ENCODE results near the gene DLGAP4. TPM values are rescaled to one million over a fixed set of nuclear protein-coding genes. Genes with fewer than 3 reads are reported as not detected.

Gene DLGAP4
- total and polyA plus RNA-seq, 2 of the 8 experiments (the other 6 are each of a cell fraction or from before 2014, with no cell fraction given) = 41.2 to 57.2 TPM

DNA sequence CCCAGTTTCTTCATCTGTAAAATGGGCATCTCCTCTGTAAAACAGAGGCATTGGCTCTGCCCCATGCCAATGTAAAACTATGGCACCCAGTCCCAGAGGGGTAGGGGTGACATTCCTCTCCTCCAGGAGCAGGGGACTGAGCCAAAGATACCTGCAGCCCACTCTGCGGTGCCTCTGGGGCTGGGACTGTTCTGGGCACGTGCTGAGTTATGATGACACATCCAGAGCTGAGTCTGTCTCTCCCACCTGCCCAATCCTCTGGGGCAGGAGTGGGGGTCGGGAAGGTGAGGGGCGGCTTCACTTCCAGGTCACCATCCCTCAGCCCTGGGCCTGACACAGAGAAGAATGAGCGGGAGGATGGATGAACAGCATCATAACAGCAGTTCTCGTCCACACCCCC lies 40.0 kb upstream of the DLGAP4 start:
- H4K8ac ChIP-seq (ENCODE audit: extremely low read depth, insufficient read depth, low read length) = no peak overlapping the region
- no peak overlapping the region for H3K9ac ChIP-seq (replicated peaks in 1 of 4; ENCODE audit: extremely low read depth in 1 of 4, low read depth in 3 of 4, low read length in 3 of 4)
- H3K79me1 ChIP-seq (ENCODE audit: low read depth, low read length) = no peaks in the 10 kb centered on the region
- no peak overlapping the region for H2BK120ac ChIP-seq (replicated peaks; ENCODE audit: low read depth, low read length)
- 85% methylated on average over 6 of the region's 6 CpGs; no CpG with 5 or more reads in 1 of the 2 experiments for WGBS, 2 experiments (ENCODE audit: extremely low coverage in 1 of 2, insufficient coverage in 1 of 2, insufficient read length in 1 of 2, insufficient replicate concordance in 2 of 2, low coverage in 1 of 2, low lambda C conversion rate in 2 of 2, missing lambda C conversion rate in 1 of 2)
- H3K18ac ChIP-seq (ENCODE audit: extremely low read depth, low read length) = no peak overlapping the region
- H3K4me2 ChIP-seq (ENCODE audit: insufficient read depth in 1 of 2, low read depth in 2 of 2, low read length in 2 of 2) = no peak overlapping the region
- no peak overlapping the region for H2BK20ac ChIP-seq (ENCODE audit: low read length)
- no peak overlapping the region for H3K4me3 ChIP-seq (ENCODE audit: extremely low read depth in 1 of 4, insufficient read depth in 2 of 4, low read depth in 3 of 4, low read length in 4 of 4)
- no peak for TF ChIP-seq SP1 (IDR thresholded peaks at IDR 0.05; ENCODE audit: low read depth, low read length)
- H4K5ac ChIP-seq (ENCODE audit: insufficient read length, low read depth, low read length) = no peak overlapping the region
- CTCF ChIA-PET (ENCODE audit: partially characterized antibody) = interaction anchor here (0.7 to 2.0 kb wide), 4 partner anchors 50 to 133 kb away, joined by 3 to 7 read pairs (median 6); no protein-coding TSS in a partner anchor
- no peak overlapping the region for H2BK12ac ChIP-seq (ENCODE audit: low read depth, low read length)
- no peak overlapping the region for H4K91ac ChIP-seq (replicated peaks; ENCODE audit: insufficient read length, low read length)
- H3K23ac ChIP-seq (ENCODE audit: insufficient read length) = no peak overlapping the region
- no peaks in the 10 kb centered on the region for H3K23me2 ChIP-seq (ENCODE audit: low read depth, low read length)
- H2BK15ac ChIP-seq (ENCODE audit: low read length) = no peak overlapping the region
- H3K27me3 ChIP-seq (replicated peaks in 1 of 4; ENCODE audit: control insufficient read depth in 3 of 4, extremely low read depth in 1 of 4, insufficient read depth in 3 of 4, low read length in 3 of 4) = no peaks in the 10 kb centered on the region
- POLR2A ChIA-PET (ENCODE audit: partially characterized antibody) = no interaction called here
- H3K79me2 ChIP-seq (ENCODE audit: control insufficient read depth in 1 of 2, insufficient read depth in 2 of 2, low read length in 2 of 2) = no peaks in the 10 kb centered on the region
- H3K4ac ChIP-seq (replicated peaks; ENCODE audit: insufficient read length, low read depth, low read length) = no peak overlapping the region
- no peaks in the 10 kb centered on the region for H3K9me3 ChIP-seq (ENCODE audit: insufficient read depth in 2 of 2, low read depth in 1 of 2, low read length in 1 of 2)
- peaks cover 0 to 2% (median 0%) of the 10 kb centered on the region in 4 experiments; a peak in 3 of 7 replicates for H3K4me1 ChIP-seq (replicated peaks in 1 of 4; ENCODE audit: control insufficient read depth in 3 of 4, insufficient read depth in 4 of 4, low read length in 3 of 4)
- FAIRE-seq (no peak), DNase-seq (ENCODE audit: low read depth in 1 of 2, low spot score in 2 of 2) (no peak)
- no peaks in the 10 kb centered on the region for H3K36me3 ChIP-seq (ENCODE audit: control insufficient read depth in 2 of 4, insufficient read depth in 4 of 4, low read length in 3 of 4)
- H3K27ac ChIP-seq (ENCODE audit: low read depth, low read length) = no peak overlapping the region
- H3K56ac ChIP-seq (replicated peaks; ENCODE audit: insufficient read length, low read depth, low read length) = no peak overlapping the region
- H4K20me1 ChIP-seq (replicated peaks in 1 of 2; ENCODE audit: control insufficient read depth in 1 of 2, insufficient read depth in 2 of 2, low read length in 2 of 2) = no peaks in the 10 kb centered on the region
- H2AK5ac ChIP-seq (ENCODE audit: low read depth, low read length) = no peak overlapping the region
- no peak overlapping the region for H2AFZ ChIP-seq (ENCODE audit: low read length)
- no peak overlapping the region for H3K14ac ChIP-seq (ENCODE audit: insufficient read length)
- H2BK5ac ChIP-seq (ENCODE audit: low read depth, low read length) = no peak overlapping the region

Measured in H1 (cell line).